RKO (cell line): ENCODE data around the gene EFHC1.

Experiments used
- DNase-seq: peaks from one replicate; pipeline ENCODE4 v3.0.0-alpha.2; 2016; ENCODE audit warnings: low spot score

The EFHC1 gene

DNA sequence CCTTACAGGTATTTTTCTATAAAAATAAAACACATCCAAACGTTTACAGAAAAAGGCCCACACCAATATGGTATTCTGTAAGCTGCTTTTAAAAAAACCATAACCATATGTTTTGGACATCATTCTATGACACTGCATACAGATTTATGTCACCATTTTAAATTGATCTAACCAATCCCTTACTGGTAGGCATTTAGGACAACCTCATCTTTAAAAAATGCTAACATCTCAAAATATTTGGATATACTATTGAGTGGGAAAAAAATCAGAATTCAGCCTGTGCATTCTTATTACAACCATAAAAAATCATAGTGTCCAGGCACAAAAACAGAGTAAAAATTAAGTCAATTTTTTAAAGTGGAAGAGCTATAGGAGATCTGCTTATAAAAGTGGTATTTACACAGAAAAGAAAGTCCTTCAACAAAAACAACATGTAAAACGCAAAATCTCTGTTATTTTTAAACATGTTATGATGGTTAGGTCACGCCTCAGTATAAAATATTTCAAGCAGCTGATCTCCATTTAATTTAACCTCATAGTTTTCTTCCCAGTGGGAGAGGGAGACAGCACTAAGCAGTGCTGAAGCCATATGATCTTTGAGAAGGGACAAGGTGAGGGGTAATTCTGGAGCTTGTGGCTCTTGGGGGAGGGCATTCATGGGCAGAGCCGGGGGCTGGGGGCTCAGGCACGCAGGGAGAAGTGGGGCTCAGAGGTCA, 135.5 kb downstream of the EFHC1 start:
- no peak for DNase-seq

DNA sequence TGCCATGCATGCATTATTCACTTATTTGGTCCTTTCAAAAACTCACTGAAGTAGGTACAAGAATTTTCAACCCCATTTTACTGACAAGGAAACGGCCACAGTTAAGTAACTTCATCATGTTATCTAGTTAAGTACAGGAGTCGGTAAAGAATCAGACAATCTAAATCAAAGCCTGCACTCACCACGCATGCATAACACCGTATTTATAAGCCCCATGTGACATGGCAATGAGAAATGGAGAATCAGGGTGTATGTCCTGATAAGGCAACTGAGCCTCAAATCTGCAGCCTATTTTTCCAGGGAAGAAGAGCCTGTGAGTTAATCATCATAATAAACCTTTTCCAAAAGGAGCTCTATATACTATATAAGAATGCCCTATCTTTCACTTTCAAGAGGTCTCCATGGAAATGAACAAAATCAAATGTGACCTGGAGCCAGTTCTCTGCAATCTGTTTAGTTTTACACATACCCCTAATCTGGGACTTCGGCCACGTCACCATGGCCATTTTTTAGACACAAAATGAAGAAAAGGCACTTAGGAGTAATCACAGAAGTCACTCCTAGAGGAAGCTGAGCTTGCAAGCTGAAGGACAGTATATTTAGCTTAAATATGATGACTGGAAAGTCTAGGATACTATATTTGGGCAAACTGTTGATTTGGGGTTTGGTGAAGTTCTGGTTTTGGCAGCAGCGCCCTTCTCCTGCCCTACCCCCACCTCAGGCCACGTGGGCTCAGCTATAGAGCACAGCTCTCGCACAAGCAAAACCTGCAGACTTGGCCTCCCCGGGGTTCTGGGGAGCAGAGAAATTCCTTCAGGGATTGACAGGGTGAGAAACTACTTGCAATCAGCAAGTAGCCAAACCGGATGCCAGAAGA, 137.5 kb downstream of the EFHC1 start:
- DNase-seq: no peak

DNA sequence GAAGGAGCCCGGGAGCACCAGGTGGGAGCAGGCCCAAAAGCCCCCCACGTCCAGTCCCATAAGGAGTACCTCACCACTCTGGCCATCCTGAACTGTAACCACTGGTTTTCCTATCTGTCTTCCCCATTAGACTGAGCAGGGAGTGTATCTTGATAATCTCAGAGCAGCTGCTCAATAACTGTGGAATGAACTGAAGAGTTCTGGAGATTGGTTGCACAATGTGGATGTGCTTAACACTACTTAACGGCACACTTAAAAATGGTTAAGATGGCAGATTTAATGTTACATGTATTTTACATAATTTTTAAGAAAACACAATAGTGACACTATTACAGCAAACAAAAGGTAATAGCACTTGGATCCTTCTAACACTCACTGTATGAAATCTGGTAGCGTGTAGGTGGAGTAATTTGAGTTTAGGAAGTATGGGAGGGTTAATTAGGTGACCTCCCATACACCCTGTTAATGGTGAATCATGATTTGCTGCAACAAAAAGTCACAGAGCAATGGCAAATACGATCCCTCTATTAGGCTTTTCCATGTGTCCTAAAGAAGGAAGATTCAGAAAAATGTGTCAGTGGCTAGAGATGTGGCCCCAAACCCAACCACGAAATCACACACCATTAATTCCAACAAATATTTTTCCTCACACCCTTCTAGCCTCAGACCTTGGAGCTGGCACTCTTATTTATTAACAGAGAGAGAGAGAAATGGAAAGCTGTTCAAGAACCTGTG, 138.3 kb downstream of the EFHC1 start:
- DNase-seq: no peak

DNA sequence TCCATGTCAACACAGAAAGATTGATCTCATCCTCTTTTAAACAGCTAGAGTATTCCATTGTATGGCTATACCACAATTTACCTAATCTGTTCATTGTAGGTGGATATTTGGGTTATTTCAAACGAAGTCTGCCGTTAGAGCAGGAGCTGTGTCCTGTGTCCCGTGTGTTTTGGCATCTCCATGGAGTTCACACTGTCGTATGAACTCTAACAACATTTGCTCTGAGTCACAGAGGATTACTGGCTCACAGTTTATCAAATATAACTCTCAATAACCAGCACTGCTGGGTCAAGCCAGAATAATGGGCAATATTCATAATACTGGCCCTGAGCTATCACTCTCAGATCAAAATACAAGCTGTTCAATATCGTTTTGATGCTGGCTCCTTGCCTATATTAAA, 140.3 kb downstream of the EFHC1 start:
- no peak for DNase-seq

DNA sequence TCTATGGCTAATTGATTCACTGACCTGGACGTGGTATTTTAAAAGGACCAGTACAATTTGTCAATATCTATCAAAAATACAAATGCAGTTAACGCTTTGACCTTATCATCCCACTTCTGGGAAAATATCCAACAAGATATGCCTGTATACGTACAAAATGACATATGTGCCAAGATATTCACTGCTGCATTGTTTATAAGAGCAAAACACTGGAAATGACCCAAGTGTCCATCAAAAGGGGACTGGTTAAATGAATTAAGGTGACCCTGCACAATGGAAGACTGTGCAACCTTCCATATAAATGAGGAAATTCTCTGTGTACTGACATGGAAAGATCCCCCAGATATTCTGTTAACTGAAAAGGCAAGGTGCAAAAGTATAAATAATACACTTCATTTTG, 142.8 kb downstream of the EFHC1 start:
- no peak for DNase-seq

DNA sequence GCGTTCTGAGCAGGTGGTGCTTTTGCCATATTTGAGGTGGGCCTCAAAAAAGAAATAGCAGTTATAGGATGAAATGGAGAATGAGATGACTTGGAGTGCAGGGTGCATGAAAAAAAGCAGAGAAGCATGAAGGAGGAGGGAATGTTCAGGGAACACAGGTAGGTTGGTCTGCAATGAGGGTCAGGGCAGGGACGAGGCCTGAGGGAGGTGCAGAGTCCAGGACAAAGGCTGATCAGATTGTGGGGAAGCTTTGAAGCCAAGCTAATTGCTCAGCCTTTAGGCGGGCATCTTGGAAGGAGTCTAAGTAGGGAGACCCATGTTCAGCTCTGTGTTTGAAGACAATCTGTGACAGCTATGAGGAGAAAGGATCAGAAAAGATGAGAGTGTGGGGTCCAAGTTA, 144.7 kb downstream of the EFHC1 start:
- DNase-seq: no peak

DNA sequence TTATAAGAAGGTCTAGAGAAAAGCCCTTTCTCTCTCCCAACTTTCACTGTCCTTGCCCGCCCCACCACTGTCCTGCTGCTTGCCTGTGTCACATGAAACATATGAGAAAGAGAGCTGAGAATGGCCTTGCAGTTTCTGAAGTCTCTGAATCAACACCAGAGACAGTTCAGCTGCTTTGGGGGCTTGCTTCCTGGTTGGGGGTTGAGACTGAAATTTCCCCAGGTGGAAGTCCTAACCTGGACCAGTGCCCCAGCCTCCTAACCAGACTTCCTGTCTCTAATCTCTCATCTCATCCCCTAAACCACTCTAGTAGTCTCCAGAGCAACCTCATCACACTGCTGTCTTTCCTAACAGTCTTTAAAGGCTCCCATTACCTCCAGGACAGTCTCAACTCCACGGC, 146.1 kb downstream of the EFHC1 start:
- DNase-seq: no peak

DNA sequence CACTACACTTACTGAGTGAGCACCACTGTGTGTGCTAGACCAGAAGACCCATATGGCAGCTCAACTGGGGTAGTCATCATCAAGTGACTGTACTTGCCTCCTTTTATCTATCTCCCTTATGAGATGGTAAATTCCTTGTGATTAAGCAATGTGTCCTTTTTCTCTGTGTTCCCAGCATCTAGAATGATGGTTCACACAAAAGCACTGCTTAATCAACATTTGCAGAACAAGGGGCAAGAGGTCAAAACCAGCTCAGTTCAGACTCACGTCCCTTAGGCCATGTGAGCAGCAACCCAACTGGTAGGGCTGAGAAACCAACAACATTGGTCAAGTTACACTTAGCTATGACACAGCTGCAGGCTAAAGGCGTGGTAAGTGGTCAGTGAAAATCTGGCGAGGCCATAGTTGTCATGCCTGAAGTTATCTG, 146.7 kb downstream of the EFHC1 start:
- DNase-seq: peak; percentile 21

DNA sequence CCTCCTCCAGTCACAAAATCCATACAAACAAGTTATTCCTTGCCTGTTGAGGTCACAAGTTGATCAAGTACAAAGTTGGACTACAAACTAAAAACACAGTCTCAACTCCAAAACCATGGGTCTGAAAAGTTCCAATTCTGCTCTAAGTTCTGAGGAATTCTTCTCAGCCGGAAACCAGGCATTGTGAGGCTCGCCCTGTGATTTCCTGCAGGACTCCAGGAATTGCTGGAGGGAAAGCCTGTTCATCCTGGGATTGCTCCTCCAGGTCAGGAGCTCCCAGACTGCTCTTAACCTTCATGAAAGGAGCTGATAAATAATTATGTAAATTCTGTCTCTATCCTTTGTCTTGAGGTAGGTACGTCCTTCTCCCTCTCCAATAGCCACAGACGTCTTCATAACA, 148.2 kb downstream of the EFHC1 start:
- DNase-seq: no peak

DNA sequence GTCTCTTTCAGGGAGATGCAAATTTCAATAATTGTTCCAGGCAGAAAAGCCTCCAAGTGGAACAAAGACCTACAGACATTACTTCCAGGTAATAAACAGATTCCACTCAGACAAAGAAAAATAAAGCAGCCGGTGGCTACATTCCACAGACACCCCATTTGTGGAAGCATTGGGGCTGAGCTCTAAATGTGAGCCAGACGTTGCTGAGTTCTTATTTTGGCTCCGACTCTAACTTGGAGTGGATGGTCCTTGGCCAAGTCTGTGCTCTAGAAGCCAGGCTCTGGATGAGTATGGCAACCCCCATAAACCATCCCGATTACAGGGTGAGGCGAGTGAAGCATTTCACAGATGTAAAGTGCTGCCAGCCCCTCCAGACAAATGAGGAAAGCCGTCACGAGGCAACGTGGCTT, 150.2 kb downstream of the EFHC1 start:
- DNase-seq: no peak

DNA sequence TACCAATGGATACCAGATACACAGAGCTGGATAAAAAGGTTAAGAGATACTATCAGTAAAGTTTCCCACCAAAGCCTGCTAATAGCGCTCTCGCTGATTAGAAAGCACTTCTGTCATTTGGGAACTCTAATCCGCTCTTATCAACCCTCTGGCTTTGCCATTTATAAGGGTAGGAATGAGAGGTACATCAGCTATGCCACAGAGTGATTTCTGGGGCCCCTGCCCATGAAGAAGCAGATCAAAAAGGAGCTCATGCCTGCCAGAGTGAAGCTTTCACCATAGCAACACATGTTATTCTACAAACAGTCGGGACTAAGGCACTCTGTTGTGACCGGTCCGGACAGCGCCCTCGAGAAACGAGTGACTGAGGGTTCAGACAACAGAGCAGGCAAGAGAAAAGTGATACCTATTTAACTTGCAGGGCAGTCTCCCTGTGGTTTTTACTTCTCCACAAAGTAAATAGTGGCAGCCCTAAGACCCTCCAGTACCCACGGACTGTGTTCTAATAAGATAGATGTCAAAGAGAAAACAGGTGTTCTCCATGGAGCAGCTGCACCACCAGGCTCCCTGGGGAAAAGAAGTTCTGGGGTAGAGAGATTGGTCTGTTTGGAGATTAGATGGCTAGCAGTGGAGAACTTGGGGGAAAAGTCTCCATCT, 151.1 kb downstream of the EFHC1 start:
- DNase-seq: no peak

DNA sequence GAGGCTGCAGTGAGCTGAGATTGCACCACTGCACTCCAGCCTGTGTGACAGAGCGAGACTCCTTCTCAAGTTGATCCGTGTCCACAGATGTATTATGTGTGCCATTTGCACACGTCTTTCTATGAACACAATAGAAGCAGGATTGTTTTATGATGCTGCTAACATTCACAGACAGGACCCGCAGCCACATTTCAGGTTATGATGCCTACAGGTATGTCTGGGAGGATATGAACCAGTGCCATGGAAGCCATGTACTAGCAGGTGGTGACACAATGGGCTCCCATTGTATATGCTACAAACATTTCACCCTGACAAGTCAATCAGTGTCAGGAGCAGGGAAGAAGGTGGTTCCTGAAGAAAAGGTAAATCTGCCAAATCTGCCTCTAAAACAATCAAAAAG, 152.4 kb downstream of the EFHC1 start:
- no peak for DNase-seq

DNA sequence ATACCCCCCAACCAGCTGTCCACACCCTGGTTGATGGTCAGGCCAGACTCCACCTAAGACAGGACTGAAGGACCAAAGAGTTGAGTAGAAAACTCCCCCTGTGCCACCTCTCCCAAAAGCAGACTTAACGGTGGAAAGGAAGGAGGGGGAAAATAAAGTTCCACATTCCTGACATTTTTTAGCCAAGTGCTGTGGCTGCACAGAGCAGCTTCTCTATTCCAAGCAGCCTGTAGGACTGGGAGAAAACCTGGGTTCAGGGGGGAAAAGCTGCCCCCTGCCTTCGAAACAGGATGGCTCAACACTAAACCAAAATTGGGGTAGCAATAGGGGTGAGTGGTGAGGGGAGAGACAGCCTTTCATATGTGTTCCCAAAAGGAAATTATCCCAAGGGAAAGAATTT, 153.2 kb downstream of the EFHC1 start:
- DNase-seq: no peak
